Fibroblast of skin of scalp (primary cell): ENCODE data around the gene KCNH5.
"Not testable (repeated sequence)": the region's sequence is repeated elsewhere in the genome, so short reads cannot be mapped to it uniquely, and the experiment has no call there.

Source experiments
- DNase-seq: peaks from one replicate; pipeline ENCODE4 v3.0.0-alpha.2; 2013

The KCNH5 gene

GRCh38 chr14:62866376-62866775, 178.9 kb downstream of the KCNH5 start:
- no peak for DNase-seq

- no peak for DNase-seq
Observed at GRCh38 chr14:62864588-62864987, 180.7 kb downstream of the KCNH5 start.

GRCh38 chr14:62858011-62858410, 187.2 kb downstream of the KCNH5 start:
- not testable (repeated sequence) for DNase-seq

- no peak for DNase-seq
Observed at GRCh38 chr14:62854951-62855350, 190.3 kb downstream of the KCNH5 start.

GRCh38 chr14:62847168-62847567, 198.1 kb downstream of the KCNH5 start:
- no peak for DNase-seq

GRCh38 chr14:62844546-62844945, 200.7 kb downstream of the KCNH5 start:
- no peak for DNase-seq

GRCh38 chr14:62824086-62824485, 221.2 kb downstream of the KCNH5 start:
- DNase-seq: no peak

GRCh38 chr14:62819931-62820330, 225.3 kb downstream of the KCNH5 start:
- no peak for DNase-seq

GRCh38 chr14:62807636-62808035, 237.6 kb downstream of the KCNH5 start:
- no peak for DNase-seq

- no peak for DNase-seq
Observed at GRCh38 chr14:62800577-62800976, 244.7 kb downstream of the KCNH5 start.

- DNase-seq: no peak
Observed at GRCh38 chr14:62796431-62796830, 248.8 kb downstream of the KCNH5 start.

- DNase-seq: no peak
Observed at GRCh38 chr14:62792578-62792977, 252.7 kb downstream of the KCNH5 start.

GRCh38 chr14:62781328-62781727, 263.9 kb downstream of the KCNH5 start:
- not testable (repeated sequence) for DNase-seq

- no peak for DNase-seq
Observed at GRCh38 chr14:62778852-62779251, 266.4 kb downstream of the KCNH5 start.

GRCh38 chr14:62778310-62778709, 266.9 kb downstream of the KCNH5 start:
- DNase-seq: no peak

GRCh38 chr14:62777510-62777909, 267.7 kb downstream of the KCNH5 start:
- no peak for DNase-seq

GRCh38 chr14:62776300-62776699, 269.0 kb downstream of the KCNH5 start:
- DNase-seq: no peak

GRCh38 chr14:62768753-62769152, 276.5 kb downstream of the KCNH5 start:
- no peak for DNase-seq

- no peak for DNase-seq
Observed at GRCh38 chr14:62763951-62764350, 281.3 kb downstream of the KCNH5 start.

- DNase-seq: no peak
Observed at GRCh38 chr14:62759796-62760195, 285.5 kb downstream of the KCNH5 start.

GRCh38 chr14:62746881-62747280, 298.4 kb downstream of the KCNH5 start:
- DNase-seq: not testable (repeated sequence)

- DNase-seq: no peak
Observed at GRCh38 chr14:62745496-62745895, 299.8 kb downstream of the KCNH5 start.

- no peak for DNase-seq
Observed at GRCh38 chr14:62743560-62743959, 301.7 kb downstream of the KCNH5 start.

- DNase-seq: no peak
Observed at GRCh38 chr14:62743118-62743517, 302.1 kb downstream of the KCNH5 start.

GRCh38 chr14:62739647-62740046, 305.6 kb downstream of the KCNH5 start:
- no peak for DNase-seq
